Epidermal melanocyte (primary cell): Measurements from ENCODE around the gene TAOK3.
"Not testable (repeated sequence)": the region's sequence is repeated elsewhere in the genome, so short reads cannot be mapped to it uniquely, and the experiment has no call there.

ENCODE experiments used
- DNase-seq: peaks from one replicate; pipeline ENCODE4 v3.0.0; 2011; ENCODE audit warnings: low spot score; ENCODE audit not compliant: insufficient read length

TAOK3 gene

GRCh38 chr12:118302053-118302452, 70.7 kb downstream of the TAOK3 start:
- DNase-seq: no peak

GRCh38 chr12:118299791-118300460, 72.8 kb downstream of the TAOK3 start:
- DNase-seq: no peak

GRCh38 chr12:118297284-118297683, 75.4 kb downstream of the TAOK3 start:
- DNase-seq: no peak

GRCh38 chr12:118292836-118293235, 79.9 kb downstream of the TAOK3 start:
- DNase-seq: no peak

- no peak for DNase-seq
Observed at GRCh38 chr12:118290130-118290529, 82.6 kb downstream of the TAOK3 start.

GRCh38 chr12:118288174-118288573, 84.5 kb downstream of the TAOK3 start:
- DNase-seq: no peak

GRCh38 chr12:118287728-118288127, 85.0 kb downstream of the TAOK3 start:
- no peak for DNase-seq

GRCh38 chr12:118282767-118283166, 89.9 kb downstream of the TAOK3 start:
- no peak for DNase-seq

GRCh38 chr12:118278288-118278687, 94.4 kb downstream of the TAOK3 start:
- not testable (repeated sequence) for DNase-seq

GRCh38 chr12:118274066-118274465, 98.6 kb downstream of the TAOK3 start:
- DNase-seq: no peak

- DNase-seq: no peak
Observed at GRCh38 chr12:118271770-118272417, 100.8 kb downstream of the TAOK3 start.

- no peak for DNase-seq
Observed at GRCh38 chr12:118271183-118271582, 101.5 kb downstream of the TAOK3 start.

- no peak for DNase-seq
Observed at GRCh38 chr12:118269806-118270205, 102.9 kb downstream of the TAOK3 start.

GRCh38 chr12:118259079-118259478, 113.6 kb downstream of the TAOK3 start:
- no peak for DNase-seq

- DNase-seq: no peak
Observed at GRCh38 chr12:118256352-118256751, 116.4 kb downstream of the TAOK3 start.

GRCh38 chr12:118249547-118249946, 123.2 kb downstream of the TAOK3 start:
- no peak for DNase-seq

- DNase-seq: not testable (repeated sequence)
Observed at GRCh38 chr12:118245886-118246285, 126.8 kb downstream of the TAOK3 start.

GRCh38 chr12:118238888-118239287, 133.8 kb downstream of the TAOK3 start:
- no peak for DNase-seq

GRCh38 chr12:118237908-118238307, 134.8 kb downstream of the TAOK3 start:
- no peak for DNase-seq

GRCh38 chr12:118237052-118237665, 135.5 kb downstream of the TAOK3 start:
- DNase-seq: no peak

- DNase-seq: no peak
Observed at GRCh38 chr12:118220702-118221101, 152.0 kb downstream of the TAOK3 start.

- DNase-seq: no peak
Observed at GRCh38 chr12:118219772-118220171, 152.9 kb downstream of the TAOK3 start.

GRCh38 chr12:118219106-118219505, 153.6 kb downstream of the TAOK3 start:
- DNase-seq: no peak
